AG09319 (cell line): Measurements from ENCODE around the gene RPS18.
"Not testable (repeated sequence)": the region's sequence is repeated elsewhere in the genome, so short reads cannot be mapped to it uniquely, and the experiment has no call there.

ENCODE experiments used
- DNase-seq: peaks from one replicate; pipeline ENCODE4 v3.0.0-alpha.2; 2010; ENCODE audit warnings: low read depth; ENCODE audit errors: extremely low read depth
- CTCF ChIP-seq: IDR thresholded peaks from 2 replicates; pipeline ENCODE4 v1.5.1; 2011; ENCODE audit warnings: low read depth, mild to moderate bottlenecking, inconsistent platforms, low read length, moderate library complexity

Gene RPS18

DNA sequence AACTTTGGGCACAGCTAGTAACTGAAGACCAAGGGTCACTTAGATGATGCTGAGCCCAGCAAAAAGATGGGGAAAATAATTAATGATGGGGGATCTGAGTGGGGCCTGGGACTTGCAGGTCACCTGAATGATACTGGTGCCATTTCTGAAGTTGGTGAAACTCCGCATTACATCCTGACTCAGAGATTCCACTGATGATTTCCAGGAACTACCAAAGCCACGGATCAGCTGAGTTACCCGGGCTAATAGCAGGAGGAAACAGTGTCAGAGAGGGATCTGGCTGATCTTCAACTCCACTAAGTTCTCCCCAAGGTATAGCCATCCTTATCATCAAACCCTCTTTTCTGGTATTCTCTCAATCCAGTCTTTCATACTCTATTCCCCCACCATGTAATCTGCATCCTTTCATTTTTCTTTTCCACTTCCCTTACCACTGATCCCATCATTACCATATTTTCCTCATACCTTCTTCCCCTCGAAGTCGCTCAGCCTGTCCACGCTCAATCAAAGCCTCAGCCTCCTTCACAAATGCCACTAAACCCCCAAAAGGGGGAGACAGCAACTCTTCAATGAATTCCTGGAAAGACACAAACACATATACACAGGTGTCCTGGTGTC is 20.4 kb upstream of the RPS18 start:
- DNase-seq = no peak
- TF ChIP-seq CTCF = no peak

DNA sequence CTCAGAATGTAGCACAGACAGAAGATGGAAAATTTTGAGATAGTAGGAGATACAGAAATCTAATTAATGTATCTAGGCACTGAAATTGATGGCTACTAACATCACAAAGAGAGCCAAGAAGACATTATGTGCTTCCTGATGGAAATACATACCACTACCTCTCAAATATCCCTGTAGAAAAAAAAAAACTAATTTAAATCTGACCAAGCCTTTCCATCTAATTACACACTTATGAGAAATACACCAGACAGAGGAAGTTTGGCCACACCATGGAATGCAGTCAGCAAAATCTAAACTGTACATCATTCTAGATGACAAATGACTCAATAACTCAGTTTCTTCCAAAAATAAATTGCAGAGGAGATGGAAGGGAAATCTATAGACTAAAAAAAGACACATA is 19.1 kb upstream of the RPS18 start:
- no peak for DNase-seq
- TF ChIP-seq CTCF = no peak

GRCh38 chr6:33254591-33254990 is 17.3 kb upstream of the RPS18 start:
- TF ChIP-seq CTCF = no peak
- DNase-seq = no peak

DNA sequence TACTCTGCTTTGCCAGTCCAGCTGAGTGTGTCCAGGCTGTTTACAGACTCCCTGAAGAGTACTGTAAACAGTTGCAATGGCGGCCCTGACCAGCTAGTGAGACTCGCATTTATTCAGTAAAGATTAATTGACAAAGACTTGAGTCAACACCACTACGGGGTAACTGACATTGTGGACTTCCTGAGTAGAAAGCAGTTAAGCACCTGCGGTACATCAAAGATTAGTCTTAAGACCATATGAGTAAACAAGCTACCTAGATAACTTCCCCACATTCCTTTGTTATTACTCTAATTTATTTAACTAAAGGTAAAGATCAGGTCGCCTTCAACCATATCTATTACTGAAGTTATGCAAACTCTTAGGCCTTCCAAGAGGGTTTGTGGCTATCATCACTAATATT is 12.8 kb upstream of the RPS18 start:
- no peak for TF ChIP-seq CTCF
- no peak for DNase-seq

DNA sequence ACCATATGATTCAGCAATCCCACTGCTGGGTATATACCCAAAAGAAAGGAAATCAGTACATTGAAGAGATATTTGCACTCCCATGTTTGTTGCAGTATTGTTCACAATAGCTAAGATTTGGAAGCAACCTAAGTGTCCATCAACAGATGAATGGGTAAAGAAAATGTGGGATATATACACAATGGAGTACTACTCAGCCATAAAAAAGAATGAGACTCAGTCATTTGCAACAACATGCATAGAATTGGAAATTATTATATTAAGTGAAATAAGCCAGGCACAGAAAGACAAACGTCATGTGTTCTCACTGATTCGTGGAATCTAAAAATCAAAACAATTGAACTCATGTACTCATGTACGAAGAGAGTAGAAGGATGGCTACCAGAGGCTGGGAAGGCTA is 9.4 kb upstream of the RPS18 start:
- not testable (repeated sequence) for DNase-seq

GRCh38 chr6:33264015-33264414 is 7.9 kb upstream of the RPS18 start:
- no peak for DNase-seq
- no peak for TF ChIP-seq CTCF

DNA sequence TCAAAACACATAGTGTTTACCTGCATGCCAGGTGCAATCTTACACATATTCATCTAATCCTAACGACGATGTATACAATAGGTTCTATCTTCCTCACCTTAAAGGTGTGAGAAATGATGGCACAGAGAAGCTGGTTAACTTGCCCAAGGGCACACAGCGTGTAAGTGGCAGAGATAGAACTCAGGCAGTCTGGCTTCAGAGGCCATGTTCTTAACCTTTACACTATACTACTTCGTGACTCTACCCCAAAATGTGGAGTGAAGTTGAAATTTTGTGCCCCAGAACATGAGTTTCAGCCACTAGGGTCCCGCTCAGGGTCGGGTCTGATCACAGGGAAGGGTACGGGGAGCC is 783 bp upstream of the RPS18 start:
- no peak for TF ChIP-seq CTCF
- no peak for DNase-seq

GRCh38 chr6:33272275-33273128 is 627 bp downstream of the RPS18 start:
- TF ChIP-seq CTCF = no peak
- no peak for DNase-seq
